ENCODE measurements around the gene METTL25B. TPM values are rescaled to one million over a fixed set of nuclear protein-coding genes. Genes with fewer than 3 reads are reported as not detected.

Gene METTL25B
- total RNA-seq, 1 donor from 2014 or later, result 26.8 TPM

GRCh38 chr1:156766298-156767100 lies 38.2 kb downstream of the METTL25B start:
- no peak for DNase-seq (ENCODE audit: low spot score)
- peak; percentile 13 for ATAC-seq

GRCh38 chr1:156767101-156767878 lies 39.0 kb downstream of the METTL25B start, which contains the start of gene PRCC:
Gene PRCC, plus strand, starts transcription at chr1:156767535. Its CDS starts 237 bp downstream, at chr1:156767772.
- peak; percentile 99 for DNase-seq (ENCODE audit: low spot score)
- peak; percentile 92 for ATAC-seq

- ATAC-seq (peak; percentile 7), DNase-seq (ENCODE audit: low spot score) (peak; percentile 53)
Observed at GRCh38 chr1:156767879-156768604, 39.8 kb downstream of the METTL25B start.

- ATAC-seq (no peak), DNase-seq (ENCODE audit: low spot score) (no peak)
Observed at GRCh38 chr1:156768610-156769295, 40.5 kb downstream of the METTL25B start.

- no peak for DNase-seq (ENCODE audit: low spot score)
Observed at GRCh38 chr1:156772222-156772621, 44.0 kb downstream of the METTL25B start.

GRCh38 chr1:156772728-156773497 lies 44.6 kb downstream of the METTL25B start:
- no peak for DNase-seq (ENCODE audit: low spot score)

More at GRCh38 chr1:156772222-156772621, 44.0 kb downstream of the METTL25B start:
- no peak for ATAC-seq

GRCh38 chr1:156773607-156774006 lies 45.3 kb downstream of the METTL25B start:
- DNase-seq (ENCODE audit: low spot score), result no peak
- no peak for ATAC-seq

More at GRCh38 chr1:156772728-156773497, 44.6 kb downstream of the METTL25B start:
- peak; percentile 45 for ATAC-seq

- no peak for ATAC-seq
Observed at GRCh38 chr1:156775799-156776198, 47.5 kb downstream of the METTL25B start.

GRCh38 chr1:156776942-156777341 lies 48.7 kb downstream of the METTL25B start:
- ATAC-seq (no peak), DNase-seq (ENCODE audit: low spot score) (no peak)

More at GRCh38 chr1:156775799-156776198, 47.5 kb downstream of the METTL25B start:
- no peak for DNase-seq (ENCODE audit: low spot score)

- DNase-seq (ENCODE audit: low spot score), result no peak
- no peak for ATAC-seq
Observed at GRCh38 chr1:156777573-156777972, 49.3 kb downstream of the METTL25B start.

GRCh38 chr1:156781585-156782186 lies 53.4 kb downstream of the METTL25B start:
- DNase-seq (ENCODE audit: low spot score) (no peak), ATAC-seq (peak; percentile 27)

- no peak for DNase-seq (ENCODE audit: low spot score)
- peak; percentile 23 for ATAC-seq
Observed at GRCh38 chr1:156785458-156785857, 57.2 kb downstream of the METTL25B start.

Other genes with a start within 250 kb of the METTL25B start
- gene MEF2D, start 227.7 kb upstream of the METTL25B start, total RNA-seq, result 17.5 TPM
- 0.23 TPM for gene IQGAP3, start 155.9 kb upstream of the METTL25B start, total RNA-seq
- not detected for gene TTC24, start 148.7 kb upstream of the METTL25B start, total RNA-seq
- 51.2 TPM for gene NAXE, start 136.7 kb upstream of the METTL25B start, total RNA-seq
- gene GPATCH4, start 127.0 kb upstream of the METTL25B start, total RNA-seq, result 7.3 TPM
- gene HAPLN2, start 109.1 kb upstream of the METTL25B start, total RNA-seq, result not detected
- not detected for gene BCAN, start 86.4 kb upstream of the METTL25B start, total RNA-seq
- 1.4 TPM for gene NES, start 51.1 kb upstream of the METTL25B start, total RNA-seq
- 0.33 TPM for gene CRABP2, start 22.9 kb upstream of the METTL25B start, total RNA-seq
- gene ISG20L2, start 297 bp downstream of the METTL25B start, total RNA-seq, result 10.8 TPM
- gene MRPL24, start 12.6 kb downstream of the METTL25B start, total RNA-seq, result 68.7 TPM
- gene HDGF, start 23.2 kb downstream of the METTL25B start, total RNA-seq, result 153 TPM
- gene PRCC, start 39.1 kb downstream of the METTL25B start, total RNA-seq, result 19.3 TPM
- gene SH2D2A, start 88.4 kb downstream of the METTL25B start, total RNA-seq, result 0.78 TPM
- not detected for gene INSRR, start 130.6 kb downstream of the METTL25B start, total RNA-seq
- not detected for gene NTRK1, start 132.4 kb downstream of the METTL25B start, total RNA-seq
- 4.5 TPM for gene PEAR1, start 165.2 kb downstream of the METTL25B start, total RNA-seq
- not detected for gene LRRC71, start 192.2 kb downstream of the METTL25B start, total RNA-seq

Data from left lobe of liver (tissue), 2 donors.